Measurements from ENCODE around the gene APC.

DNA sequence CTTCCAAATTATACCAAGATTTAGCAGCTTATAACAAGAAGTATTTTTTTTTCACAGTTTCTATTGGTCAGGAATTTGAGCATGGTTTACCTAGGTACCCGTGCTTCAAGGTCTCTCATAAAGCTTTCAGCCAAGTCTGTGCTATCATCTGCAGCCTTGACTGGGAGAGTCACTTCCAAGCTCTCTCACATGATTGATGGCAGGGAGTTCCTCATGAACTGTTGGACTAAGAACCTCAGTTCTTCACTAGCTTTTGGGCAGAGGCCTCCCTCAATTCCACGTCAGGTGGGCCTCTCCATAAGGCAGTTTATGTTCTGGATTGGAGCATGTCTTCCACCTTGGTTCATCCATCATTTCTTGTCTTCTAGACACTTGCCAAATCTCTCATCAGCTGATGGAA, 39.9 kb upstream of the APC start:
- TF ChIP-seq YY1 (IDR thresholded peaks at IDR 0.05; ENCODE audit: low read depth, low read length), result no peak
- no peak for TF ChIP-seq HDGF (IDR thresholded peaks at IDR 0.05)
- no peak for TF ChIP-seq CREB1 (IDR thresholded peaks at IDR 0.05; ENCODE audit: low read depth)
- no peak for TF ChIP-seq MEF2B (IDR thresholded peaks at IDR 0.05; ENCODE audit: partially characterized antibody, poor library complexity, severe bottlenecking)
- no peak for TF ChIP-seq EZH2 (IDR thresholded peaks at IDR 0.05; ENCODE audit: borderline replicate concordance, control insufficient read depth, low read depth, low read length)
- no peak for TF ChIP-seq POLR2AphosphoS5 (IDR thresholded peaks at IDR 0.05; ENCODE audit: low read length)
- no peak for TF ChIP-seq SMARCA5 (IDR thresholded peaks at IDR 0.05)
- no peak for TF ChIP-seq JUND (IDR thresholded peaks at IDR 0.05; ENCODE audit: low read depth, low read length)
- TF ChIP-seq PAX5 (IDR thresholded peaks at IDR 0.05; ENCODE audit: borderline replicate concordance, low read depth, low read length), result no peak
- TF ChIP-seq KAT2A (conservative IDR thresholded peaks at IDR 0.05; ENCODE audit: control insufficient read depth, low read depth, low read length), result no peak
- no peak for TF ChIP-seq POLR2A (IDR thresholded peaks at IDR 0.05; ENCODE audit: low read depth, low read length)
- no peak for TF ChIP-seq CBFB (IDR thresholded peaks at IDR 0.05; ENCODE audit: low read depth)
- no peak for TF ChIP-seq CTCF (IDR thresholded peaks at IDR 0.05 in 2 of 3, conservative IDR thresholded peaks at IDR 0.05 in 1 of 3; ENCODE audit: control insufficient read depth in 2 of 3, extremely low read depth in 1 of 3, insufficient read depth in 1 of 3, low read depth in 3 of 3, low read length in 3 of 3)

All from GM12878 (cell line).